Mesothelial cell of epicardium (in vitro differentiated cells): ENCODE results near the gene CADM1. TPM values are rescaled to one million over a fixed set of nuclear protein-coding genes. Genes with fewer than 3 reads are reported as not detected.

ENCODE experiments used
- DNase-seq, 2 experiments: peaks; one replicate each; pipeline ENCODE4 v3.0.0; 2021; ENCODE audit warnings: low spot score in 2 of 2; ENCODE audit not compliant: unreplicated experiment in 2 of 2
- H3K27ac Mint-ChIP-seq: 2 replicates; pipeline ENCODE4 v1.8.0; 2021; ENCODE audit warnings: mixed read lengths
- H3K27me3 Mint-ChIP-seq: 2 replicates; pipeline ENCODE4 v1.8.0; 2021; ENCODE audit warnings: low read depth, mixed read lengths
- H3K36me3 Mint-ChIP-seq: 2 replicates; pipeline ENCODE4 v1.8.0; 2021; ENCODE audit warnings: mixed read lengths
- H3K4me1 Mint-ChIP-seq: 2 replicates; pipeline ENCODE4 v1.8.0; 2021; ENCODE audit warnings: mixed read lengths
- H3K4me3 Mint-ChIP-seq: 2 replicates; pipeline ENCODE4 v1.8.0; 2021; ENCODE audit warnings: mild to moderate bottlenecking, moderate library complexity, mixed read lengths
- H3K9me3 Mint-ChIP-seq: 2 replicates; pipeline ENCODE4 v1.8.0; 2021; ENCODE audit warnings: mixed read lengths
- total RNA-seq: library from RNA; stranded (reverse); gene quantifications from 3 replicates; pipeline ENCODE4 v1.2.1, GENCODE V29; 2021
- TF ChIP-seq, protein P1 (sequence below): fragments of 200-600 bp; sonication (generic); IDR thresholded peaks from one replicate; pipeline ENCODE4 v1.5.0; 2021; ENCODE audit warnings: antibody characterized with exemption; ENCODE audit not compliant: unreplicated experiment

CADM1 gene
- total RNA-seq, 1 donor from 2014 or later = 60.9 TPM

DNA sequence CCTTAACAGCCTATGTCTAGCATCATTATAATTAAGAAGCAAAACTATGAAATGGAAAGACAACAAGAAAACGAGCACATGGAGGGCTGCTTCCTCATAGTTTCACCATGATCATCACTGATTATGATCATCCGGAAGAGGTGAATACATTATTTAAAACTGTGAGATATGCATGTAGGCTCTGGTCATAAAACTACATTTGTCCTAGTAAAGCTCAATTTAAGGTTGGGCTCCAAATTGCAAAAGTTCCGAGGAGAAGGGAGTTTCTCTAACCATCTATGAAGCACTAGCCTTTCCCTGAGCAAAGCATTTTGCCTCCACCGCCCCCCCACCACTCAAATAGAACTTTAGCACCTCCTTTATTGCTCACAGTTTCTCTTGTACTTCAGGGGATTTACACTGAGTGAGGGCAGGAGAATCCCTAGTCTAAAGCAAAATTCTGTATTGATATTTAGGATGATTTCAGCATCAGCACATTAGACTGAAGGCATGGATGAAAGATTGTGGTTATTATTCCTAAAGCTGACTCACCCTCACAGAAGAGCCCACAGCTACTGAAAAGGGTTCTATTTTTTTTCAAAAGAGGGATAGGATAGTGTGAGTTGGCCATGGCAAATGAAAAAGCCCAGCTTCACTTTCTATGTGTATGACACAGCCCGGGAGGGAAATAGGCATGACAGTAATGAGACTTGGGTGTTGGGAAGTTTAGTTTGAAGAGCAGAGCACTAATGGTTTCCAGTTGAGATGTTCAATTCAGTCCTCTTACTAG is 203.4 kb downstream of the CADM1 start:
- Mint-ChIP-seq H3K27ac (no peak overlapping the region), H3K36me3 (no peaks in the 10 kb centered on the region), H3K4me3 (no peak overlapping the region), H3K9me3 (no peaks in the 10 kb centered on the region), H3K27me3 (no peaks in the 10 kb centered on the region), H3K4me1 (peaks cover 39% of the 10 kb centered on the region)
- TF ChIP-seq, protein P1, sequence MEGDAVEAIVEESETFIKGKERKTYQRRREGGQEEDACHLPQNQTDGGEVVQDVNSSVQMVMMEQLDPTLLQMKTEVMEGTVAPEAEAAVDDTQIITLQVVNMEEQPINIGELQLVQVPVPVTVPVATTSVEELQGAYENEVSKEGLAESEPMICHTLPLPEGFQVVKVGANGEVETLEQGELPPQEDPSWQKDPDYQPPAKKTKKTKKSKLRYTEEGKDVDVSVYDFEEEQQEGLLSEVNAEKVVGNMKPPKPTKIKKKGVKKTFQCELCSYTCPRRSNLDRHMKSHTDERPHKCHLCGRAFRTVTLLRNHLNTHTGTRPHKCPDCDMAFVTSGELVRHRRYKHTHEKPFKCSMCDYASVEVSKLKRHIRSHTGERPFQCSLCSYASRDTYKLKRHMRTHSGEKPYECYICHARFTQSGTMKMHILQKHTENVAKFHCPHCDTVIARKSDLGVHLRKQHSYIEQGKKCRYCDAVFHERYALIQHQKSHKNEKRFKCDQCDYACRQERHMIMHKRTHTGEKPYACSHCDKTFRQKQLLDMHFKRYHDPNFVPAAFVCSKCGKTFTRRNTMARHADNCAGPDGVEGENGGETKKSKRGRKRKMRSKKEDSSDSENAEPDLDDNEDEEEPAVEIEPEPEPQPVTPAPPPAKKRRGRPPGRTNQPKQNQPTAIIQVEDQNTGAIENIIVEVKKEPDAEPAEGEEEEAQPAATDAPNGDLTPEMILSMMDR = no peak
- no peak for DNase-seq

DNA sequence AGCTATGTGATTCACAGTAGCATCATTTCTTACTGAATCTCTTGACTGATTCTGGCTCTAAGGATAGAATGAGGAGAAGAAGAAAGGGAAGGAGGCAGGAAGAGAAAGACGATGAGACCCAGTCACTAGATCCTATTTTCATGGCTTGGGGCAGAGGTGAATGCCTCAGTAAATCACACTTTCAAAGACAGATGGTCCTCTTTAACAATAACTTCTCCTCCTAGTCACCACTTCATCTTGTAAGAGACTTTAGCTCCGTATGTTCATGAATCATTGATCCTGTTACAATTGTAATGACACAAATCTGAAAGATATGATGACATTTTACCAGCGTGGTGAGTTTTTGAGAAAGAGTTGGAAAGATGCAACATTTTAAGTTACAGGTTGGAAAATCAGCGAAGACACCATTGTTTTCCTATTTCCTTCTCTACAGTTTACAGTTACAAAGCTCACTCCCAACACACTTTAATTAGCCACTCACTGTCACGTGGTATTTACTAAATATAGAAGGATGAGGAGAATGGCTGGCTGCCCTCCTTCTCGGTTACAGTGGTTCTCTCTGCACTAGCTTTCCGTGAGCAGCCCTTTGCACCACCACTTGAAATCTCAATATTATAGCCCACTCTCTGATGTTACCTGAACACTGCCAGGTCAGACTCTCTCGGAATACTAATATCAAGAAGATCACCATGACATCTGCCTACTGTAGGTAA is 205.8 kb downstream of the CADM1 start:
- H3K4me1 Mint-ChIP-seq = peaks cover 20% of the 10 kb centered on the region
- H3K27me3 Mint-ChIP-seq = no peaks in the 10 kb centered on the region
- no peaks in the 10 kb centered on the region for H3K9me3 Mint-ChIP-seq
- TF ChIP-seq, protein P1 = no peak
- no peaks in the 10 kb centered on the region for H3K36me3 Mint-ChIP-seq
- no peak overlapping the region for H3K4me3 Mint-ChIP-seq
- no peak overlapping the region for H3K27ac Mint-ChIP-seq
- DNase-seq = no peak

DNA sequence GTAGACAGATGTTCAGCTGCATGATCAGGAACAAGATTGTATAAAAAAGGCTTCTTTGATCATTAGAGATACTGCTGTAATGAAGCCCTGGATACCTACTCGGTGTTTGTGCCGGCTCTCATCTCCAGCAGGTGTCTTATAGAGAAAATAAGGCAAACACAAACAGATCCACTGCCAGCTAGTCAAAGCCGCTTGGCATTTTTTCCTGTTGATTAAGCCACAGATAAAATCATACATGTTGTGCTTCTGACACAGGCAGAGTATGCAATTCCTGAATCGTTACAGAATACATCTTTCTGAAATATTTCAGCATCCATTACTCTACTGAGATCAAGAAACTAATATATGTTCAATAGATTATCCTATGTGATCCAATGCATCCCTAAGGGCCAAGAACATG is 206.9 kb downstream of the CADM1 start:
- no peaks in the 10 kb centered on the region for H3K36me3 Mint-ChIP-seq
- TF ChIP-seq, protein P1 = no peak
- H3K27me3 Mint-ChIP-seq = no peaks in the 10 kb centered on the region
- no peak overlapping the region for H3K4me3 Mint-ChIP-seq
- H3K4me1 Mint-ChIP-seq = peaks cover 10% of the 10 kb centered on the region
- no peaks in the 10 kb centered on the region for H3K9me3 Mint-ChIP-seq
- no peak overlapping the region for H3K27ac Mint-ChIP-seq
- DNase-seq = no peak

DNA sequence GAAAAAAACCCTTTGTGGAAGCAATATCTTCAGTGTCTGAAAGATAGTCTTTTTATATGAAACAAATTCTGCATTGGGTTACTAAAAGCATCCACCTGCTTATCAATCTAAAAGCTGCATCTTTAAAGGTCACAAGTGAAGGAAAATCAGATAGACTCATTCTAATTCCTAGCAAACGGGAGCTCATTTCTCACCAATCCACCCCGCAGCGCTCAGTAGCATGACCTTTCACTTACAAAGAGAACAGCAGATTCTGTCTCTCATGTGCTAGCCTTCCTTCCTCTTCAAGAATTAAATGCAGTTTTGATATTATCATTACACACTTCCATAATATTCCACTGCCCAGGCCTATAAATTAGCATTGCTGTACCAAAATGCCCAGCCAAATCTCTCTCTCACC is 212.9 kb downstream of the CADM1 start:
- peaks cover 39% of the 10 kb centered on the region for H3K4me1 Mint-ChIP-seq
- no peaks in the 10 kb centered on the region for H3K36me3 Mint-ChIP-seq
- no peaks in the 10 kb centered on the region for H3K9me3 Mint-ChIP-seq
- no peak overlapping the region for H3K27ac Mint-ChIP-seq
- H3K27me3 Mint-ChIP-seq = no peaks in the 10 kb centered on the region
- TF ChIP-seq, protein P1 = no peak
- DNase-seq = no peak
- no peak overlapping the region for H3K4me3 Mint-ChIP-seq

DNA sequence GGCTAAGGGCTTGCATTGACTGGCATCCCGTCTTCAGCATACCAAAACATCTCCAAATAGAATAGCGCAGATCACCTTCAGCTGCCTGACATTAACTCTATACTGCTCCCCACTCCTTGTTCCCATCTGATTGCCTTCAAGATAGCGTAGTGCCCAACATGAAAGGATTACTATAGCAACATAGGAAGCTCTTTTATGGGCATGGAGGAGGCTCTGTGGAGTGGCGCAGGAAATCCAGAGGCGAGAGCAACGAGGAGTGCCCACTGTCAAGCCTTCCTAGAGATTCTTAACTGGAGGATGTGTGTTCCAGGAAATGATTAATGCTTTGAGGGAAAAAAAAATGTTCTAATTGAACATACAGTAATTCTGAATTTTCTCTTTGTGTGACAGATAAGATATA is 213.3 kb downstream of the CADM1 start:
- no peak overlapping the region for H3K4me3 Mint-ChIP-seq
- no peak for DNase-seq
- H3K36me3 Mint-ChIP-seq = no peaks in the 10 kb centered on the region
- no peaks in the 10 kb centered on the region for H3K27me3 Mint-ChIP-seq
- H3K27ac Mint-ChIP-seq = peak overlapping the region; percentile 26
- TF ChIP-seq, protein P1 = no peak
- peaks cover 42% of the 10 kb centered on the region for H3K4me1 Mint-ChIP-seq
- H3K9me3 Mint-ChIP-seq = no peaks in the 10 kb centered on the region
